Calu3 (cell line): ENCODE data around the gene PSMG3. TPM values are rescaled to one million over a fixed set of nuclear protein-coding genes. Genes with fewer than 3 reads are reported as not detected.
A peak's percentile ranks its signal among the peaks of the same experiment; 100 is the strongest.

Experiments
- BruUV-seq: library from RNA; stranded (reverse); fragments of 400-500 nt; replicated peaks from 2 replicates; lab custom pipeline; 2021; lab: Mats Ljungman, UMichigan
- CTCF ChIA-PET: fragments of 300-600 bp; sonication (Branson Sonifier 250); formaldehyde crosslinking; loops from one replicate; lab custom pipeline; 2022; ENCODE audit warnings: antibody characterized with exemption; lab: Charles Lee
- DNase-seq: peaks from one replicate; pipeline ENCODE4 v3.0.0; 2022
- H3K27ac Mint-ChIP-seq: one replicate; pipeline ENCODE4 v1.8.0; 2022; ENCODE audit warnings: mixed read lengths; ENCODE audit not compliant: unreplicated experiment
- H3K27me3 Mint-ChIP-seq: one replicate; pipeline ENCODE4 v1.8.0; 2022; ENCODE audit warnings: mixed read lengths; ENCODE audit not compliant: unreplicated experiment
- H3K36me3 Mint-ChIP-seq: one replicate; pipeline ENCODE4 v1.8.0; 2022; ENCODE audit warnings: mild to moderate bottlenecking, moderate library complexity, mixed read lengths; ENCODE audit not compliant: insufficient read depth, unreplicated experiment
- H3K4me1 Mint-ChIP-seq: one replicate; pipeline ENCODE4 v1.8.0; 2022; ENCODE audit warnings: mild to moderate bottlenecking, low read depth, mixed read lengths; ENCODE audit not compliant: unreplicated experiment
- H3K4me3 Mint-ChIP-seq: one replicate; pipeline ENCODE4 v1.8.0; 2022; ENCODE audit warnings: mild to moderate bottlenecking, low read depth, moderate library complexity, mixed read lengths; ENCODE audit not compliant: unreplicated experiment
- H3K9me3 Mint-ChIP-seq: one replicate; pipeline ENCODE4 v1.8.0; 2022; ENCODE audit warnings: low read depth, mixed read lengths; ENCODE audit not compliant: unreplicated experiment
- CTCF ChIP-seq: fragments of 200-600 bp; IDR thresholded peaks from one replicate; pipeline ENCODE4 v1.8.0; 2022; ENCODE audit warnings: antibody characterized with exemption; ENCODE audit not compliant: unreplicated experiment
- intact Hi-C: fragments of 100-400 bp; cut with micrococcal nuclease; formaldehyde crosslinking; loops from one replicate; pipeline ENCODE4 v1.10.0; 2022; ENCODE audit not compliant: unreplicated experiment
- total RNA-seq: library from RNA; stranded (reverse); gene quantifications from 2 replicates; pipeline ENCODE4 v1.2.3, GENCODE V29; 2022

PSMG3 gene
- total RNA-seq, 1 experiment from 2014 or later: 64.0 TPM

DNA sequence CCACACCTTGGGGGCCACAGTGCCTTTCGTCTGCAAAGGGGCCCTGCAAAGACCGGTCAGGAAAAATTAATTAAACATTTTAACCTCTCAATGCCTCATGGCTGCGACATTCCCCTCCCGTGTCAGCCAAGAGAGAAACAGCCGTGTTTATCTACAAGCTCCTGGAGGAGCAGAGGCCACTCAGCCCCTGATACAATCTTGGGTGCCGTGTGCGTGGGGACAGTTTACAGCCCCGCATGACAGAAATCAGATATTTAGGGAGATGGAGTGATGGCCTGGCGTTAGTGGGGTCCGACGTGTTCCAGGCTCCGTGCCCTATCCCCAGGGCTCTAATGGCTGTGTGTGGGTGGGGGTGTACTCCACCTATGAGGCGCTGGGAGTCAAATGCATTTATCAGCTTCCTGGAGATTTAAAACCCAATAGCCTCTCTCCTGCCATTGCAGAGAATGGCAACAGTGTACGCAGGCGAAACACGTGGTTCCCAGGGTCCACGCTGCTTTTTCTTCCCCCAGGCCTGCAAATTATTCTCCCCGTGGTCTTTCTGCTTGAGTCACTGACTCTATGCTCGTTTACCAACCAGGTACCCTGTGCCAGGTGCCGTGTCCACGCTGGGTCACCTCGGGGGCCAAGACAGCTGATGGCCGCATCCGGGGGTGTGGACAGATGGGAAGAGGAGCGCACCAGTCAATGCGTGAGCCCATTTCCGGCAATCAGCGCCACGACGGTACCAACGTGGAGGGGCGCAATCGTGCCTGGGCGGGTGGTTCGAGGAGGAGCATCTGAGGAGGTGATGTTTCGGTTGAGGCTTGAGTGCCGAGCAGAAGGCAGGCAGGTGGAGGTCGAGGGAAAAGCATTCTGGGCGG is 26.6 kb upstream of the PSMG3 start:
- Mint-ChIP-seq H3K27me3 (peaks cover 100% of the 10 kb centered on the region), H3K27ac (no peak overlapping the region), H3K4me3 (no peak overlapping the region), H3K9me3 (no peaks in the 10 kb centered on the region), H3K4me1 (no peaks in the 10 kb centered on the region), H3K36me3 (no peaks in the 10 kb centered on the region)
- intact Hi-C loops: no loop called here
- TF ChIP-seq CTCF: no peak
- no peak for DNase-seq
- BruUV-seq: no TSS peak
- CTCF ChIA-PET: no interaction called here

GRCh38 chr7:1595636-1596035 is 25.8 kb upstream of the PSMG3 start:
- Mint-ChIP-seq H3K4me1 (no peaks in the 10 kb centered on the region), H3K27ac (no peak overlapping the region), H3K27me3 (peaks cover 100% of the 10 kb centered on the region), H3K4me3 (no peak overlapping the region), H3K36me3 (no peaks in the 10 kb centered on the region), H3K9me3 (no peaks in the 10 kb centered on the region)
- intact Hi-C loops: no loop called here
- no peak for DNase-seq
- BruUV-seq: no TSS peak
- CTCF ChIA-PET: no interaction called here
- TF ChIP-seq CTCF: no peak

- CTCF ChIA-PET: no interaction called here
- no TSS peak for BruUV-seq
- peaks cover 100% of the 10 kb centered on the region for H3K27me3 Mint-ChIP-seq
- H3K4me3 Mint-ChIP-seq: no peak overlapping the region
- no peak overlapping the region for H3K27ac Mint-ChIP-seq
- intact Hi-C loops: no loop called here
- TF ChIP-seq CTCF: no peak
- H3K36me3 Mint-ChIP-seq: no peaks in the 10 kb centered on the region
- DNase-seq: no peak
- no peaks in the 10 kb centered on the region for H3K4me1 Mint-ChIP-seq
- no peaks in the 10 kb centered on the region for H3K9me3 Mint-ChIP-seq
These were observed 25.2 kb upstream of the PSMG3 start for GRCh38 chr7:1595027-1595426.

GRCh38 chr7:1593904-1594421 is 24.1 kb upstream of the PSMG3 start:
- TF ChIP-seq CTCF: peak; percentile 6
- BruUV-seq: no TSS peak
- H3K9me3 Mint-ChIP-seq: no peaks in the 10 kb centered on the region
- no peak overlapping the region for H3K27ac Mint-ChIP-seq
- intact Hi-C loops: no loop called here
- H3K36me3 Mint-ChIP-seq: no peaks in the 10 kb centered on the region
- no peak overlapping the region for H3K4me3 Mint-ChIP-seq
- CTCF ChIA-PET: no interaction called here
- DNase-seq: no peak
- H3K27me3 Mint-ChIP-seq: peaks cover 100% of the 10 kb centered on the region
- no peaks in the 10 kb centered on the region for H3K4me1 Mint-ChIP-seq
